Measurements from ENCODE around the gene POTEI.
"Not testable (repeated sequence)": the region's sequence is repeated elsewhere in the genome, so short reads cannot be mapped to it uniquely, and the experiment has no call there.

Gene POTEI

DNA sequence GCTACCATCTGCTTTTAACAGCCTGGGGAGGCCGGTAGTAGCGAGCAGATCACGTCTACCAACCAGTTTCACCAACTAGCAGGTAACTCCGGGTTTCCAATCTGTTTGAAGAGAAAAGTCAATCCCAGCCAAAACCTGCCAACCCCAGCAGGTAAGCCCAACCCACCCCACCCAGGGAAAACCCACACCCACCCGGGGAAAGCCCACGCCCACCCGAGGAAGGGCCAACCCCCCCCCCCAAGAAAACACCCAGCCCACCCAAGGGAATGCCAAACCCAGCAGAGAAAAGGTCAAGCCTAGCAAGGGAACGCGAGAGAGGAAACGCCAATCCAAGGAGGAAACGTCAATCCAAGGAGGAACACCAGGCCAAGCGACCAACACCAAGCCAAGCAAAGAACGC, at the start of gene POTEI:
TSS of gene POTEI (minus strand) at position 101 of the 400 bp plus-strand sequence. CDS start at position 8, 93 bp downstream.
- DNase-seq = not testable (repeated sequence)

DNA sequence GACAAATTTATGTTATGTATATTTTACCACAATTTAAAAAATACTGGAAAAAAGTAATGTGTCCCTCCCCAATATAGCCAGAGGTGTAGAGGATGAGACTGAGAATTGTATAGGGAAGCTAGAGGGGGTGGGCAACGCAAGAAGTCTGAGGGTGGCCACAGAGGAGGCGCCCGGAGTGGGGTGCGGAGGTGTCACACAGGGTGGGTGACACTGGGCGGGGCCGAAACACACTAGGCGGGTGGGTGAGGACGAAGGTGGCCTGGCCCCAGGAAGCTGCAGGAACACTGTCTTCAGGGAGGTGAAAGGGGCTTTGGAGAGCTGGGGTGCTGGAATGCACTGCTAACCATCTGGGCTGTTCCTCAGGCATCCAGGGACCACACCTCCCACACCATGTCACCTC, 47.3 kb upstream of the POTEI start:
- not testable (repeated sequence) for DNase-seq

DNA sequence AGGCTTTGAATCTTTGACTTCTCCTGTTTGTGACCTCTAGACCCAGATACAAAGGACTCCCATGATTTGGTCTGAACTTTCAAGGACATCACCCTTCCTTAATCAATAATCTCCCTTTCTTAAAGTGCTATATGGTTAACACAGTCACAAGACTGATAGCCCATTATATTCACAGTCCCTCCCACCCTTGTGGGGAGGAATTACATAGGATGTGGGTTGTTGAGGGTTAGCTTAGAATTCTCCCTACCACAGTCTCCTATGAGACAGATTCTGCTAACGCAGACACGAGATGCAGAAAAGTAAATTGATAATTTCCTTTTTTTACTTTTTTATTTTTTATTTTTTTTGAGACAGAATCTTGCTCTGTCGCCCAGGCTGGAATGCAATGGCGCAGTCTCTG, 45.0 kb upstream of the POTEI start:
- not testable (repeated sequence) for DNase-seq

DNA sequence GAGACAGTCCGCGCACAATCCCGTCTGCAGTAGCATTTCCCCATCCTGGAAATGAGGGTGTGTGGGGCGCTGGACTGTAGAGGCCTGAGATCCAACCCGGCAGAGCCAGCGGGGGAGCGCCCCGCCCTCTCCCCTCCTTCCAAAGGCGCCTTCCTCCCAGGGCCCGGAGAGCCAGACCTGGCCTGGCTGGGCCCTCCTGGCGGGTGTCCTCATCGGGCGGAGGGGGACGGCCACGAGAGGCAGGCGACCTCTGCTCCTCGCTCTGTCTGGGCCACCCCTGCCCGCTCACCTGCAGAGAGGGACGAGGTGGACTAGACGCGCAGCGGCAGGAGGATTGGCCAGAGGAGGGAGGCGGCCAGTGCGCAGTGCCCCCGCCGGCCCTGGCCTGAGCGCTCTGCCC, 40.3 kb upstream of the POTEI start:
- not testable (repeated sequence) for DNase-seq

DNA sequence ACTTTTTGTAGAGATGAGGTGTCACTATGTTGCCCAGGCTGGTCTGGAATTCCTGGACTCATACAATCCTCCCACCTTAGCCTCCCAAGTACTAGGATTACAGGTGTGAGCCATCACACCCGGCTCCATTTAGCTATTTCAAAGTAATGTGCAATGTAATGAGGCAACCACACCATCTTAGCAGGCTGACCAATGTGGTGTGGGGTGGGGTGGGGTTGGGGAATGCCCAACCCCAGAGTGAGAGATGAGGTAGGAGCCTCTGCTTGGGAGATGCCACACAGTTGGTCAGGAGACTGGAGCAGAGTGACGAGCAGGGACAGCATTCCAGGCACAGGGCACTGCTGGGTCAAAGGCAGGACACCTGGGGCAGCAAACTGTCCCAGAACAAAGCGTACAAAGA, 39.3 kb upstream of the POTEI start:
- DNase-seq = not testable (repeated sequence)

DNA sequence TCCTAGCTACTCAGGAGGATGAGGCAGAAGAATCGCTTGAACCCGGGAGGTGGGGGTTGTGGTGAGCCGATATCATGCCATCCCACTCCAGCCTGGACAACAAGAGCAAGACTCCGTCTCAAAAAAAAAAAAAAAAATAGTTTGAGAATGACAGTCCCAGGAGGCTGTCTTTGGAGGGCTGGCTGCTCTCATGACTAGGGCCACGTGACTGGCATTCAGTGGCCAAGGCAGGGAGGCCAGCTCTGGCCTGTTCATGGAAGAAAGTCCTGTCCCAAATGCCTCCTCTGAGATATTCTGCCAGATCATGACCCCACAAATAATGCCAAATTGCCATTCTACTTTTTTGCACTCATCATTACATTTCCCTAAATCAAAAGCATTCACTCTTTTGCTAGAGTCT, 35.9 kb upstream of the POTEI start:
- DNase-seq = not testable (repeated sequence)

DNA sequence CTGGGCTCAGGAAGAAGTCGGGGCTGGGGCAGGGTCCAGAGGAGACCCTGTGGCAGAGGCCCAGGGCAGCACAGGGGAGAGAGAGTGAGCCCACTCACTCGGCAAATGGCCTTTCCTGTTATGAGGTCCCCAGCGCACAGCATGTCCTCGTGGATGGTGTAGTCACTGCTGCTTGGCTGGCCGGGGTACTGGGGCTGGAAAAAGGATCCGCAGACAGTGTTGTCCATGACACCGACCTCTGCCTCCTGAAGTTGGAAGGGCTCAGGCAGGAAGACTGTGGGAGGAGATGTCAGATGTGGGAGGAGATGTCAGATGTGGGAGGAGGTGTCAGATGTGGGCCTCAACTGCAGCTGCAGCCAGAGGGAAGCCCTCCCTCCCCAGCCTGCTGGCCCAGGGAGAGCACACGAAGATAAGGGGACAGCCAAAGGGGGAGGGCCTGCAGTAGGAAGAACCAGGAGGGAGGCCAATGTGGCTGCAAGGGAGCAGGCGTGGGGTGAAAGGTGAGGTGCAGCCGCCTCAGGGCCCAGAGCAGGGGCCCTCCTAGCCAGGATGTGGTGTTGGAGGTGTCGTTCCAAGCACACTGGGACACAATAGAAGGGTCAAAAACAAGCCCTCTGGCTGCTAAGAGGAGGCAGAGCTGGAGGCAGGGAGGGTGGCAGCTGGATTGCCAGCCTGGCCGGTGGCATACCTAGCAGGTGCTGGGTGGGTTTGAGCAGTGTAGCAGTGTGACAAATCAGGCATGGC, 34.8 kb upstream of the POTEI start:
- not testable (repeated sequence) for DNase-seq

DNA sequence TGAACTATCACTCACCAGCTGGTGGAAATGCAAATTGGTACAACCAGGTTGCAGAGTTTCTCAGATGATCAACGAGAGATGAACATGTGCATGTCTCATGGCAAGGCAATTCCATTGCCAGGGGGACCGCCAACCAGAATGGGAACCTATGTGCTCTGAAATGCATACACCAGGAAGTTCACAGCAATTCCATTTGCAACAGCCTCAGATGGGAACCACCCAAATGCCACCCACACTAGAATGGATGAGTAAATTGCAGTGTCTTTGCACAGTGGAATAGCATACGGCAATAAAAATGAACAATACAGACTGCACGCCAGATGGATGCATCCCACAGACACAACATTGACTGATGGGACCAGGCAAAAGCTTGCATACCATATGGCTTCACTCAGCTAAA, 33.7 kb upstream of the POTEI start:
- not testable (repeated sequence) for DNase-seq

DNA sequence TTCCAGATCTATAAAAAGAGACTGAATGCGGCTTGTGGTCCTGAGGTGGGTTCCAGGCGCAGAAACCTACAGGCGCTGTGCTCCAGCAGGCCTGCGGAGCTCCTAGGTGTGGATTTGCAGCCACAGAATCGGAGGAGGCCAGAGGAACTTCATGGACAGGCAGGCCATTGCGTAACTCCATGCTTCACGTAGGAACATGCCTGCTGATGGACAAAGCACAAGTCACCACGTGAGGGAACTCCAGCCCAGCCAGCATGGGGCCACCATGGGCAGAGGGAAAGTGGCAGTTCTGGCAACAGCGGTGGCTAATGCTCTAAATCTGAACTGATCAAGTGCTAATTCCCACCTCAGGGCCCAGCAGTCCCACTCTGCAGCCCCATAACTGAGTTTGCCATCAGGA, 29.1 kb upstream of the POTEI start:
- DNase-seq = not testable (repeated sequence)

DNA sequence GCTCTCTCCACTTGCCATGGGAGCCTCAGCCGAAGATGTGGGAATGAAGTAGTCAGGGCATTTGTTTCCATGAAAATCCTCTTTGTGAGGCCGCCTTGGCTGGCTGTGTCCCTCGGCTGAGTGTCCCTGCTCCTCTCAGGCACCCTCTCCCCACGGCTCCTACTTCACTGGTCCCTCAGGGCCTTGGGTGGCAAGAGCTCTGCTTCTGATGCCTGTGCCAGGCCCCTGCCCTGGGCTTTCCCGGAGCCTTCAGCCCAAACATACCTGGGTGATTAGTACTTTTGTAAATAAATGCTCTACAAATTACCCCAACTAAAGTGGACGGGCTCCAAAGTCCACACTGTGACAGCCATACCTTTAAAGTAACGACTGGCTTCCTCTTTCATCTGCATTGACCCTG, 27.5 kb upstream of the POTEI start:
- not testable (repeated sequence) for DNase-seq

DNA sequence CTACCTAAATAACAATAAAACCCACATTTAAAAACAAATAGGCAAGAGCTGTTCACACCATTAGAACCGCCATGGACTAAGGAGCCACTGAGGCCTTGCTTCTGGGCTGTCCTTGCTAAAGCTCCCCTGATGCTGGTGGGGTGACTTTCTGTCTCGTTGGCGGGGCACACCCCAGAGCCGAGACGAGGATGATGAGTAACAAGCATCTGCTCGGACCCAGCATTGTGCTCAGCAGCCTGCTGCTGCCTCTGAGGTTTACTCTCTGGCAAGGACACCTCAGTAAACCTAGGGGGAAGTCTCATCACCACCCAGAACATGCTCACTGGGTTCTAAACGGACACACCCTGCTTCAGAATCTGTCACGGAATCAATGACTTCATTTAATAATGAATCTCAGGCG, 22.5 kb upstream of the POTEI start:
- DNase-seq = not testable (repeated sequence)

DNA sequence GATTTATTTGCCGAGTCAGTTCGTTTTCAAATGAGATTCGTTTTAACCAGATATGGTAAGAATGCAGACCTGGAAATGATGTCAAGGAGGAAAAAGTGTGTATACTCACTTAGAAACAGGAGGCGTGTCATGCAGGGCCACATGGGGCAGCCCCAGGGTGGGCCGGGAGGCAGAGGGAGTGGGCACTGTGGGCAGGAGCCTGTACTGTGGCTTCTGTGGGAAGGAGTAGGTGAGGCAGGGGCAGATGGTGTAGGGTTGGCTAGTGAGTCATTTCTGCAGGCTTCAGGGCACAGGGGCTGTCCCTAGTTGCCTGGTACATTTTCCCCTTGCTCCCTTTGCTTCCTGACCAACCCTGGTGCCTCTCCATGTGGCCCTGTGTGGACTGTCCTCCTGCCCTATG, 22.1 kb upstream of the POTEI start:
- not testable (repeated sequence) for DNase-seq

DNA sequence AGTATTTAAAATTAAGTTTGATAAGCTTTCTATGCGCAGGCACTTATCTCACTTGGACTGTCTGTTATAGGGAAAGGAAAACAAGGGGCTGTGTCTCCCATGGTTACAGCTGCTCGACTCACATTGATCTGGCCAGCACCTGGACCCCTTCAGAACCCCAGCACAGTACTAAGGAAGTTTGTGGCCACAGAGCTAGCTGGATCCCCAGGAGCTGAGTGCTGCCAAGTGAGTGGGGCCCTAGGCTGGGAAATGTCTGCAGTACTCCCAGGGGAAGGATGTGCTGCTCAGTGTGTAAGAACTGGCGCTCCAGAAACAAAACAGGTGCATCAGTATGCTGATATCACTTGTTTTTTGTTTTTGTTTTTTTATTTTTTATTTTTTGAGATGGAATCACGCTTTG, 21.1 kb upstream of the POTEI start:
- not testable (repeated sequence) for DNase-seq

DNA sequence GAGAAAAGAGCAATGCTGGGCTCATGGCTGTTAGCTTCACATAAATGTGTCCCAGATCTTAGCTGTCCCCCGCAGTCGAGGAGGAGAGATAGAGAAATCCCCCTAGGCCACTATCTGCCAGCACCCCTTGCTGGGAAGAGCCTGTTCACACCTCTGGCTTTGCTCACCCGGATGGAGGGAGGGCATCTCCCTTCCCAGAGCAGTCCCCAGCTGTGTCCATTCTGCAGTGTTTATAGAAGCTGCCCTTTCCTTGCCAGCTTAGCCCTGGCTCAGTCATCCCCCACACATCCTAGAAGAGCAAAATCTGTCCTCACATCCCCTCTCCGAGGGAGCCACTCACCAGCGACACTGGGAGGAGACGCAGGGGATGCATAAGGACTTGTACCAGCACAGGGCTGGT, 20.4 kb upstream of the POTEI start:
- DNase-seq = not testable (repeated sequence)

DNA sequence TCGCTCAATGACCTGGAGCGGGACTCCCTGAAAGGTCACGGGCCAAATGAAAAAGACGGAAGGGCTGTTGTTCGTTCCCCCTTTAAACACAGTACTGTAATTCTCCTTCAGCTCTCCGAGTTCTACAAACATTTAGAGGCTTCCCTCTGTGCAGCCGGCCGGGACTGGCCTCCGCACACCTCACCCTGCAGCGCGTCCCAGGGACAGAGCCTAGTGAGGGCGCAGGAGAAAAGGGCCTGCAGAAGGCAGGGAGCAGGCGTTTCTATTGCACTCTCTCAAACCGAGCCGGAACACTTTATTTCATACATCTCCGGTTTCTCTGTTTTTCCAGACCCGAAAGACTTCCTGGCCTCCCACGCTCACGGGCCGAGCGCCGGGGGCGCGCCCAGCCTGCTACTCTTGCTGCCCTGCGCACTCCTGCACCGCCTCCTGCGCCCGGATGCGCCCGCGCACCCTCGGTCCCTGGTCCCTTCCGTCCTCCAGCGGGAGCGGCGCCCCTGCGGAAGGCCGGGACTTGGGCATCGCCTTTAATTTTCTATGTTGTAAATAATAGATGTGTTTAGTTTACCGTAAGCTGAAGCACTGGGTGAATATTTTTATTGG, 18.3 kb upstream of the POTEI start:
- not testable (repeated sequence) for DNase-seq

DNA sequence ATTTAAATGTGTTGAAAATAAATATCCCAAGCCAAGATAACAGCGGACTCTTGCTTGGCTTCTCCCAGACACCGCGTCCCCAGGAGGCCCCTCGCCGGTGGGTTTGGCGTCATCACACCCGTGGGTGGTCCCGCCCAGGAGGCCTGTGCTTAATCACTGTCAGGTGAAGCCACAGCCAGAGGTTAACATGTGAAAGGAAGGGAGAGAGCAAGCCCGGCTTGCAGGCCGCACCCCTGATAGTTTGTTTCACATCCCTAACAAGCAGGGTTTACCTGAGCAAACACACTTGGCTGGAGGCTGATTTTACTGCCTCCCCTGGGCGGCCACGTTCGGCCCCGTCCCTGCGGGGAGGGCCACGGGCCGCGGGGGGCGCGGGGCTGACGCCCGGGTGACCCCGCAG, 13.3 kb upstream of the POTEI start:
- DNase-seq = not testable (repeated sequence)

DNA sequence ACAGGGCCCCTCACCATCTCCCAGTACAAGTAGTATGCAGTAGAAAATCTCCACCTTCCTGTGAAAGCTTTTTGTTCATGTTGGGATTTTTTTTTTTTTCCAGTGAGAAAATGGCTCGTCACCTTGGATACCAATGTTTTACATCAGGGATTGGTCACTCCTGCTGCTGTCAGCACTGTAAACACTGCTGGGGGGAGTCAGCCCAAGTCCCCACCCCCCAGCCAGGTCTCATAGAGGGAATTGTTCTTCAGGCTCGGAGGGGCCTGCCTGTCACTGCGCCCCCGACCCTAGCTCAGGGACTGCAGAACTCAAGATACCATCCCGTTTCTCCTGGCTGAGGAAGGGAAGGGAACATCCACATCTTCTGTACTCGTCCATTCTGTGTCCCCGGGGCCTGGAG, 11.9 kb upstream of the POTEI start, which contains the start of gene CFC1B:
TSS of gene CFC1B (plus strand) at position 231 of the 400 bp plus-strand sequence. CDS start 263 bp downstream, outside the sequence.
- DNase-seq = not testable (repeated sequence)

DNA sequence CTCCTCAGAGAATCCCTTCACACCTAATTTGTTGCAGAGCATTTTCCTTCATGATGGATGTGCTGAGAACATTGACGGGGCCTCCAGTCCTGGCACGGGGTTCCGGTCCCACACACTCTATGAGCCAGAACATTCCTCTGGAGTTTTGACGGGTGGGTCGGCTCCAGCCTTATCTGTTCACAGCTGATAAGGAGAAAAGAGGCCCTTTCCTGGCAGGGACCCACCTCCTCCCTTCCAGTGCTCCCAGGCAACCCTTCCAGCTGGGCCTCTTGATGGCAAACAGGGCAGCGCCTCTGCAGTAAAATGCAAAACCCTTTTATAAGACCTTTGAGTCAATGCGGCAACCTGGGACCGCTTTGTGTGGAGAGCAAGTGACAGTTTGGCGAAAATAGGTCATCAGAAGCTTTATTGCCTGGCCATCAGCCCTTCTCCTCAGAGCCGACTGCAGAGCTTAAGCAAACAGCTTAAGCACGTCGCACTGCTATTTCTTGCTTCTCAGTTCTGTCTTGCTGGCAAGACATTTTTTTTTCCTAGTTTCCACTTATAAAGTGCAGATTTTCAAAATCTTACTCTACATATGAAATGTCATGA, 9.5 kb upstream of the POTEI start:
- DNase-seq = not testable (repeated sequence)

DNA sequence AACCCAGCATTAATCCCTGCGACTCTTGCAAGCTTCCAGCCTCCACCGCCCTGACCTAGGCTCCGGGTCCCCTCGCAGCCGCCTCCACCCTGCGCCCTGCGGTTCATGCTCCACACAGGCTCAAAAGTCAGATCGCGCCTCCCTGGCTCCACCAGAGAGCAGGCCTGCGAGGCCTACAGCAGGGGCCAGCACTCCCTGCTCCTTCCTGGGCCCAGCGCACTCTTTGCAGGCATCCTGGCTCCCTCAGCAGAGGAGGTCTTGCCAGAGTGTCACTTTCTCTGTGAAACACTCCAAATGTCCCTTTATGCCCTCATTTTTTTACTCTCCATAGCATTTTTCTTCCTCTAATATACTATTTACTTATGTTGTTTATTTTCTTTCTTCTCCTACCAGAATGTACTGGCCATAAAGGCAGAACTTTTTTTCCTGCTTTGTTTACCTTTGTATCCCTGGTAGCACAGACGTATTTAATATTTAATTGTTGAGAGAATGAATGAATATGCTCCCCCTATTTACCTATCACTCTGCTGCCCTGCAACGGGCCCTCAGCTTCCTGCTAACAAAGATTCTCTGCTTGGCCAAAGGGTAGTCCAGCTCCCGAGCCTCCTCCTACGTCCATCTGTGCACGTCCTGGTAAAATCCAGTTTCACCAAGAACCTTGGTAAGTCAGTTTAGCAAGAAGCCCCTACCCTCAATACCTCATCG, 2.8 kb upstream of the POTEI start:
- DNase-seq = not testable (repeated sequence)

DNA sequence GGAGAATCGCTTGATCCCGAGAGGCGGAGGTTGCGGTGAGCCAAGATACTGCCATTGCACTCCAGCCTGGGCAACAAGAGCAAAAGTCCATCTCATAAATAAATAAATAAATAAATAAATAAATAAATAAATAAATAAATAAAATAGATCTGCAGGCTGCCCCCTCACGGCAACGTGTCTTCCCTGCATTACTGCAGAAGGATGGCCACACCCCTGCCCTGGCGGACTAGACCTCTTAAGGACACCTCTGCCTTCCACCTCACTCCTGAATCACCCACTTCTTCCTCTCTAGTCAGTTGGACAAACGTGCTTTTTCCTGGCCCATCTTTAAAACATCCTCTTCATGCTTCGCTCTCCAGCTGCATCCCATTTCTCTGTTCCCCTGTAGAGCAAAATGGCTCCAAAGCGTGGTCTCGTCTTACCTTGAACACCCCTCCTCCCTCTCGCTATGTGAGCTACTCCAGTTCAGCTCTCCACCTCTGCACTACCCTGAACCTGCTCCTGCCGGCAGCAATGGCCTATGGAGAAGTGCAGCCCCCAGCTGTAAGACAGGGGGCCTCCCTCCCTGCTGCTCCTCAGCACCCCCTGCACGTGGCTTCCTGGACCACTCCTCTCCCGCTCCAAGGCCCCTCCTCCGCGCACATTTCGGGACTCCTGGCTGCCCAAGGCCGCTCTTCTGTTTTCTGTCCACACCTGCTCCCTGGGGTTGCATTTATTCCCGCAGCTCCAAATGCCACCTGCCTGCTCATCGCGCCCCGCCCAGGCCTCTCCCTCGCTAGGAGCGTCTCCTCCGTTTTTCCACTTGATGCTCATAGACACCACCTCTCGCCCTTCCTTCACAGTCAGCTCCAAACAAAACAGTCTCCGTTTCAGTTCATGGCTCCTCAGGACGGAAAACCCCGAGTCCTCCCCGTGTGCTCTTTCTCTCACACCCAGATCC, 1.9 kb upstream of the POTEI start:
- not testable (repeated sequence) for DNase-seq

DNA sequence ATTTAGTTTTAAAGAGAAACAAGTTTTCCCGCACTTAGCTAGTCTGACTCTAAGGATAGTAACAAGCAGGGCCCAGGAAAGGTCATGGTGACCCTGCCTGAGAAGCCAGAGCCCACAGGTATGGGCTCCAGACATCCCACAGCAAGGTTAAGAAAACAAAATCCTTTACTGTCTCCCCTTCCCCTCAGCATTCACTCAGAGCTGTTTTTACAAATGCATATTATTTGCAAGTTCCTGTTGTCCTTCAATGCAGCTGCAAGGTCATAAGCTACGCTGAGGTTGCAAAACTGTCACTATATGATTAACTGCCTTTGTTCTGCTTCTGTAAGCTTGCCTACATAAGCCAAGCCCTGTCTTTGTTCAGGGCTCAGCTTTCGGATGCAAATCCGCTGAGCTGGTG, 18.1 kb downstream of the POTEI start:
- not testable (repeated sequence) for DNase-seq

DNA sequence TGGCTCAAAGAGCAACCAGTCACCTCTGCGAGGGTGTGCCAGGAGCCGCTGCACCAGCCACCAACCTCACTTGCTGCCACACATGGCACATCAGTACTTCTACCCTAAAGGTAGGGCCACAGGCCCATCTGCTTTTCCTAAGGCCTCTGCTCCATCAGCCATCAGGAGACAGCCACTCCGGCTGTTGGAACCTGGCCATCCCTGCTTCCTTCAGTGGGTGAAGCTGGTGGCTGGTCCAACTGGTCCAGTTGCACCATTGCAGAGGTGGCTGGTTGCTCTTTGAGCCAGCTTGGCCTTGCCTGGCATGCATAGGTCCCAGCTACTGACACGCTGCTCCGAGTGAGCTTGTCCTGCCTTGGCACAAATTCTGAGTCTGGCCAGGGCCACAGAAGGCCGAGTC, 53.7 kb downstream of the POTEI start:
- not testable (repeated sequence) for DNase-seq
